ENCODE results near the gene RENBP. TPM values are rescaled to one million over a fixed set of nuclear protein-coding genes. Genes with fewer than 3 reads are reported as not detected.

RENBP gene
- total and polyA plus RNA-seq, 7 donors = 0.97 to 4.4 (median 2.9) TPM

GRCh38 chrX:153908219-153908860, 36.1 kb downstream of the RENBP start:
- no peak for ATAC-seq
- no peak for TF ChIP-seq CTCF (IDR thresholded peaks at IDR 0.05)
- Histone ChIP-seq H3K36me3 (ENCODE audit: insufficient read depth in 1 of 2, low read depth in 1 of 2) (no peaks in the 10 kb centered on the region), H3K4me1 (no peaks in the 10 kb centered on the region), H3K4me3 (no peak overlapping the region), H3K27me3 (ENCODE audit: insufficient read depth in 3 of 3, low read length in 2 of 3) (peaks cover 0 to 55% (median 1%) of the 10 kb centered on the region in 3 donors), H3K27ac (no peak overlapping the region), H3K9me3 (no peaks in the 10 kb centered on the region)
- peak in 1 of 2 donors; percentile 45 for DNase-seq
- 83 to 88% (median 87%) methylated on average over 13 to 23 of the region's 23 CpGs for WGBS, 3 donors
- intact Hi-C loops (cut with DNase I) = no loop called here

GRCh38 chrX:153907456-153907855, 37.0 kb downstream of the RENBP start:
- Histone ChIP-seq H3K4me3 (no peak overlapping the region), H3K36me3 (ENCODE audit: insufficient read depth in 1 of 2, low read depth in 1 of 2) (no peaks in the 10 kb centered on the region), H3K9me3 (no peaks in the 10 kb centered on the region), H3K4me1 (no peaks in the 10 kb centered on the region), H3K27ac (no peak overlapping the region), H3K27me3 (ENCODE audit: insufficient read depth in 3 of 3, low read length in 2 of 3) (peaks cover 0 to 51% (median 1%) of the 10 kb centered on the region in 3 donors)
- TF ChIP-seq CTCF (IDR thresholded peaks at IDR 0.05) = no peak
- WGBS, 3 donors = 80 to 87% (median 84%) methylated on average over 9 to 12 of the region's 12 CpGs
- ATAC-seq (no peak), DNase-seq (no peak)
- intact Hi-C loops (cut with DNase I) = no loop called here

GRCh38 chrX:153906126-153906917, 38.1 kb downstream of the RENBP start:
- no peak overlapping the region for H3K27ac ChIP-seq
- intact Hi-C loops (cut with DNase I) = no loop called here
- TF ChIP-seq CTCF (IDR thresholded peaks at IDR 0.05) = no peak
- H3K4me1 ChIP-seq = no peaks in the 10 kb centered on the region
- DNase-seq (no peak), ATAC-seq (no peak)
- H3K27me3 ChIP-seq (ENCODE audit: insufficient read depth in 3 of 3, low read length in 2 of 3) = peaks cover 0 to 41% (median 1%) of the 10 kb centered on the region in 3 donors
- WGBS, 3 donors = 58 to 70% (median 69%) methylated on average over 15 to 27 of the region's 27 CpGs
- H3K36me3 ChIP-seq (ENCODE audit: insufficient read depth in 1 of 2, low read depth in 1 of 2) = no peaks in the 10 kb centered on the region
- no peaks in the 10 kb centered on the region for H3K9me3 ChIP-seq
- H3K4me3 ChIP-seq = no peak overlapping the region

- no peaks in the 10 kb centered on the region for H3K9me3 ChIP-seq
- 24 to 58% (median 43%) methylated on average over 18 to 32 of the region's 32 CpGs for WGBS, 3 donors
- intact Hi-C loops (cut with DNase I) = no loop called here
- ATAC-seq (no peak), DNase-seq (no peak)
- H3K4me3 ChIP-seq = peak overlapping the region; percentile 44
- H3K4me1 ChIP-seq = no peaks in the 10 kb centered on the region
- no peak overlapping the region for H3K27ac ChIP-seq
- no peak for TF ChIP-seq CTCF (IDR thresholded peaks at IDR 0.05)
- no peaks in the 10 kb centered on the region for H3K36me3 ChIP-seq (ENCODE audit: insufficient read depth in 1 of 2, low read depth in 1 of 2)
- H3K27me3 ChIP-seq (ENCODE audit: insufficient read depth in 3 of 3, low read length in 2 of 3) = peaks cover 0 to 40% (median 1%) of the 10 kb centered on the region in 3 donors
Measured at GRCh38 chrX:153905481-153906095, 38.9 kb downstream of the RENBP start.

Data from psoas muscle (tissue), 8 donors.